Nephron progenitor cell (in vitro differentiated cells): Measurements from ENCODE around the gene APLF.

ENCODE experiments used
- DNase-seq: peaks from one replicate; pipeline ENCODE4 v3.0.0; 2021
- H3K27ac Mint-ChIP-seq: 2 replicates; pipeline ENCODE4 v1.8.0; 2021; ENCODE audit warnings: mild to moderate bottlenecking, moderate library complexity, mixed read lengths
- H3K27me3 Mint-ChIP-seq: 2 replicates; pipeline ENCODE4 v1.8.0; 2021; ENCODE audit warnings: mild to moderate bottlenecking, low read depth, mixed read lengths; ENCODE audit not compliant: poor library complexity
- H3K36me3 Mint-ChIP-seq: 2 replicates; pipeline ENCODE4 v1.8.0; 2021; ENCODE audit warnings: low read depth, mixed read lengths
- H3K4me1 Mint-ChIP-seq: 2 replicates; pipeline ENCODE4 v1.8.0; 2021; ENCODE audit warnings: mixed read lengths
- H3K4me3 Mint-ChIP-seq: 2 replicates; pipeline ENCODE4 v1.8.0; 2021; ENCODE audit warnings: mild to moderate bottlenecking, moderate library complexity, mixed read lengths
- H3K9me3 Mint-ChIP-seq: 2 replicates; pipeline ENCODE4 v1.8.0; 2021; ENCODE audit warnings: mild to moderate bottlenecking, moderate library complexity, mixed read lengths
- CTCF ChIP-seq: fragments of 200-600 bp; sonication (generic); IDR thresholded peaks from 2 replicates; pipeline ENCODE4 v1.5.0; 2021; ENCODE audit warnings: antibody characterized with exemption

The APLF gene

GRCh38 chr2:68627615-68628014 lies 160.2 kb downstream of the APLF start:
- Mint-ChIP-seq H3K4me3 (no peak overlapping the region), H3K27me3 (peaks cover 18% of the 10 kb centered on the region), H3K27ac (no peak overlapping the region), H3K9me3 (peaks cover 15% of the 10 kb centered on the region), H3K36me3 (no peaks in the 10 kb centered on the region), H3K4me1 (no peaks in the 10 kb centered on the region)
- no peak for TF ChIP-seq CTCF
- DNase-seq = no peak
